Prostate gland (tissue), 2 donors: ENCODE results near the gene FOXP4. TPM values are rescaled to one million over a fixed set of nuclear protein-coding genes. Genes with fewer than 3 reads are reported as not detected.

Experiments
- DNase-seq: peaks from one replicate; pipeline ENCODE4 v3.0.0-alpha.2; 2019; ENCODE audit warnings: low spot score
- H3K27ac ChIP-seq, 2 donors: fragments of 200-600 bp; sonication (generic); 2 replicates each; pipeline ENCODE4 v1.5.1; 2017 to 2019
- H3K27me3 ChIP-seq: fragments of 200-600 bp; sonication (generic); replicated peaks from 2 replicates; pipeline ENCODE4 v1.5.1; 2019; ENCODE audit not compliant: insufficient read depth
- H3K36me3 ChIP-seq, 2 donors: fragments of 200-600 bp; sonication (generic); 1 replicate in 1 of 2; 2 replicates in 1 of 2; pipeline versions ENCODE4 v1.5.1 to v1.8.1; 2017 to 2019
- H3K4me1 ChIP-seq: fragments of 200-600 bp; sonication (generic); replicated peaks from 2 replicates; pipeline ENCODE4 v1.5.1; 2019
- H3K4me3 ChIP-seq, 2 donors: fragments of 200-600 bp; sonication (generic); 2 replicates each; pipeline ENCODE4 v1.5.1; 2017 to 2019
- H3K9me3 ChIP-seq: fragments of 200-600 bp; sonication (generic); 2 replicates; pipeline ENCODE4 v1.5.1; 2017
- POLR2A ChIP-seq: fragments of 450-650 bp; IDR thresholded peaks from one replicate; pipeline ENCODE4 v1.6.1; 2016; ENCODE audit warnings: antibody characterized with exemption, mild to moderate bottlenecking
- POLR2AphosphoS5 ChIP-seq: sonication (generic); formaldehyde crosslinking; IDR thresholded peaks from one replicate; pipeline ENCODE4 v1.6.1; 2017; ENCODE audit warnings: antibody characterized with exemption
- WGBS: methylation state at CpG from one replicate; pipeline ENCODE4 v1.1.5; 2018; 5-methylcytosine and 5-hydroxymethylcytosine counted together
- intact Hi-C: fragments of 100-400 bp; cut with DNase I; formaldehyde crosslinking; loops from one replicate; pipeline ENCODE4 v1.14.2; 2022
- total RNA-seq, 2 donors: library from RNA; depleted of rRNA; stranded (reverse); fragments of >200 nt; gene quantifications; one replicate each; pipeline ENCODE4 v1.1.0, GENCODE V29; 2016
- TF ChIP-seq, protein P1 (sequence below), 4 experiments: fragments of 200-600 bp in 2 of 4; fragments of 450-650 bp in 2 of 4; sonication (generic) in 2 of 4; IDR thresholded peaks; 1 replicate in 3 of 4; 2 replicates in 1 of 4; pipeline ENCODE4 v1.5.1; 2016 to 2019; ENCODE audit warnings: antibody characterized with exemption in 4 of 4, mild to moderate bottlenecking in 2 of 4, moderate library complexity in 2 of 4

FOXP4 gene
- total RNA-seq, 2 donors from 2014 or later = 24.8 to 53.5 TPM

DNA sequence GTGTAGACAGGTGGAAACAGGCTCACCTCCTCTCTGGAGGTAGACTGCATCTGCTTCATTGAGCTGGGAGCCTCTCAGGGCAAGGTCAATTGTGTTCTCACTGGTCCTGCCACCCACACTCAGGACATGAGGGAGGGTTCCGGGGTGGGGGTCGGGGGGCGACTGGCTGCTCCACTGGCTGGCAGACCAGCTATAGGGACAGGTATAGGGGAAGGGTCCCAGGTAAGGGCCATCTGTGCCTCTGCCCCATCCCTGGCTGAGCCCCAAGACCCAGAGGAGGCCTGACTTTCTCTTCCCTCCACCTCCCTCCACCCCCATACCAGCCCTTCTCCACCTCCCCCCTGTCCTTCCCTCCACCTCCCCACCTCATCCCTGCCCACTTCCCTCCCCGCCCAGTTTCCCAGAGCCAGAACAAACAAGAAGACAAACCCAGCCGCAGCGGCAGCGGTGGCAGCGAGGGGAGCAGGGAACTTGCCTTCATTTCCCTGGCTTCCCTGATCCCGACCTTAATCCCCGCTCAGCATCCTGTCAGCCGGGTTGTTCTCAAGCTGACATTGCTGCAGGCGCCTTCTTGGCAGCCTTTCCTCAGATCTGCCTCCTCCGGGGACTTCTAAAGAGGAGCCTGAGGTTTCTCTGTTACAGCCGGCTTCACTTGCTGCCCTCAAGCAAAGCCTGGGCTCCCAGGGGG, 18.3 kb upstream of the FOXP4 start:
- no peak for DNase-seq
- TF ChIP-seq POLR2AphosphoS5 (no peak), POLR2A (no peak)
- TF ChIP-seq, protein P1, sequence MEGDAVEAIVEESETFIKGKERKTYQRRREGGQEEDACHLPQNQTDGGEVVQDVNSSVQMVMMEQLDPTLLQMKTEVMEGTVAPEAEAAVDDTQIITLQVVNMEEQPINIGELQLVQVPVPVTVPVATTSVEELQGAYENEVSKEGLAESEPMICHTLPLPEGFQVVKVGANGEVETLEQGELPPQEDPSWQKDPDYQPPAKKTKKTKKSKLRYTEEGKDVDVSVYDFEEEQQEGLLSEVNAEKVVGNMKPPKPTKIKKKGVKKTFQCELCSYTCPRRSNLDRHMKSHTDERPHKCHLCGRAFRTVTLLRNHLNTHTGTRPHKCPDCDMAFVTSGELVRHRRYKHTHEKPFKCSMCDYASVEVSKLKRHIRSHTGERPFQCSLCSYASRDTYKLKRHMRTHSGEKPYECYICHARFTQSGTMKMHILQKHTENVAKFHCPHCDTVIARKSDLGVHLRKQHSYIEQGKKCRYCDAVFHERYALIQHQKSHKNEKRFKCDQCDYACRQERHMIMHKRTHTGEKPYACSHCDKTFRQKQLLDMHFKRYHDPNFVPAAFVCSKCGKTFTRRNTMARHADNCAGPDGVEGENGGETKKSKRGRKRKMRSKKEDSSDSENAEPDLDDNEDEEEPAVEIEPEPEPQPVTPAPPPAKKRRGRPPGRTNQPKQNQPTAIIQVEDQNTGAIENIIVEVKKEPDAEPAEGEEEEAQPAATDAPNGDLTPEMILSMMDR (IDR thresholded peaks at IDR 0.05) = no peak
- no peak overlapping the region for H3K4me3 ChIP-seq

DNA sequence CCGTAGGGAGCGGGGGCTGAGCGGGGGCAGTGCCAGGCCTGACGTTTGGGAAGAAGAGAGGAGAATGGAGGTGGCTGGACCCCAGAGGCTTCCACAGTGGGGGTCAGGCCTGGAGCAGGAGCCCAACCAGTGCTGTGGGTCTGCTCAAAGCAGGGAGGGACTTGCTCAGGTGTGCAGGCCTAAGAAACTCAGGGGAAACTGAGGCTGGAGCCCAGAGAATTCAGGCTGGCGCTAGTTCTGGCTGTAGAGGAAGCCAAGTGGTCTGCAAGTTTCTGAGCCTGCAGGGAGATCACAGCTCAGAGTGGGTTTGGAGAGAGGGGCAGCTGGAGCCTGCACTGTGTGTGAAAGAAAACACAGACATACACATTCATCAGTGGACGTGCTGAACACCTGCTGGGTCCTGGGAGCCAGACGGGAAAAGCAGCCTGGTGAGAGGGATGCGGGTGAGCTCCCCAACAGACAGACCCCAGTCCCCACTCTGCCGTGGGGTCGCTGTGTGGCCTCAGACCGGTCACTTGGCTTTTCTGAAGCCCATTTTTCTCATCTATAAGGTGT, 17.7 kb upstream of the FOXP4 start:
- WGBS = 62% methylated on average over 11 of the region's 11 CpGs

More for the DNA sequence above, 18.3 kb upstream of the FOXP4 start:
- H3K27me3 ChIP-seq = no peaks in the 10 kb centered on the region
- WGBS = 23% methylated on average over 14 of the region's 14 CpGs
- intact Hi-C loops = no loop called here
- no peak overlapping the region for H3K27ac ChIP-seq
- H3K36me3 ChIP-seq = no peaks in the 10 kb centered on the region
- no peaks in the 10 kb centered on the region for H3K9me3 ChIP-seq
- peaks cover 9% of the 10 kb centered on the region for H3K4me1 ChIP-seq

DNA sequence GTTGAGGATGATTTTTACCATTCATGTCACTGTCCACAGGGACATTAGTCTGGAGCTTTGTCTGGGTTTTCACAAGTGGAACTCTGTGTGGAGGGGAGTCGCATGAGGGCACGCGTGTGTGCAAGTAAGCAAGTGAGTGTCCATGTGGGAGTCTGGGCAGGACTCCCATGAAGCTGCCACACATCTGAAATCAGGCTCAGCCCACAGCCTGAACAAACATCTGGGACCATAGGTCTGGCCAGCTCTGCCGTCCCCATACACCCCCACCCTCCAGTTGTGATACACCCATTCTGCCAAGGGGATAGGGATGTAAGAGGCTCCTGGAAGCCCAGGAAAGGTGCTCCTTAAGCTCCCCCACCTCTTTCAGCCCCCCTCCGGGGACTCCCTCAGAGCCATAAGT, 17.1 kb upstream of the FOXP4 start:
- DNase-seq = no peak
- H3K9me3 ChIP-seq = no peaks in the 10 kb centered on the region
- no peak overlapping the region for H3K4me3 ChIP-seq
- TF ChIP-seq POLR2AphosphoS5 = no peak
- no peak for TF ChIP-seq POLR2A
- TF ChIP-seq, protein P1 (IDR thresholded peaks at IDR 0.05) = no peak
- no peak overlapping the region for H3K27ac ChIP-seq
- WGBS = 92% methylated on average over 5 of the region's 5 CpGs
- H3K27me3 ChIP-seq = no peaks in the 10 kb centered on the region
- no peaks in the 10 kb centered on the region for H3K36me3 ChIP-seq
- intact Hi-C loops = no loop called here
- peaks cover 9% of the 10 kb centered on the region for H3K4me1 ChIP-seq

More for the DNA sequence above, 17.7 kb upstream of the FOXP4 start:
- Histone ChIP-seq H3K9me3 (no peaks in the 10 kb centered on the region), H3K27me3 (no peaks in the 10 kb centered on the region), H3K27ac (no peak overlapping the region), H3K4me3 (no peak overlapping the region), H3K36me3 (no peaks in the 10 kb centered on the region), H3K4me1 (peaks cover 9% of the 10 kb centered on the region)
- no peak for TF ChIP-seq POLR2A
- intact Hi-C loops = no loop called here
- no peak for DNase-seq

DNA sequence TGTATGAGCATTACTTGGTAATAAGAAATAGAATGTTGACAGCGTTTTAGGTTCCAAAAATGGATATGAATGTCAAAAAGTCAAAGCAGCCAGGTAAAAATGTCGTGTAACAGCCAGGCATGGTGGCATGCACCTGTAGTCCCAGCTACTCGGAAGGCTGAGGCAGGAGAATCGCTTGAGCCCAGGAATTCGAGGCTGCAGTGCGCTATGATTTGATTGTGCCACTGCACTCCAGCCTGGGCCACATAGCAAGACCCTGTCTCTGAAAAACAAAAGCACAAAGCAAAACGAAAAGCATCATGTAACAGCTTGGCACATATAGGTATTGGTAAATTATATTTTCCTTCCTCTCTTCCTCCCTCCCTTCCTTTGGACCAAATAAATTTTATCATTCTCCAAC, 16.2 kb upstream of the FOXP4 start:
- Histone ChIP-seq H3K9me3 (no peaks in the 10 kb centered on the region), H3K4me1 (peaks cover 9% of the 10 kb centered on the region), H3K36me3 (no peaks in the 10 kb centered on the region), H3K4me3 (no peak overlapping the region), H3K27me3 (no peaks in the 10 kb centered on the region), H3K27ac (no peak overlapping the region)
- TF ChIP-seq, protein P1 (IDR thresholded peaks at IDR 0.05) = no peak
- no peak for TF ChIP-seq POLR2AphosphoS5
- no peak for TF ChIP-seq POLR2A
- WGBS = 85% methylated on average over 7 of the region's 7 CpGs
- intact Hi-C loops = no loop called here
- DNase-seq = no peak

DNA sequence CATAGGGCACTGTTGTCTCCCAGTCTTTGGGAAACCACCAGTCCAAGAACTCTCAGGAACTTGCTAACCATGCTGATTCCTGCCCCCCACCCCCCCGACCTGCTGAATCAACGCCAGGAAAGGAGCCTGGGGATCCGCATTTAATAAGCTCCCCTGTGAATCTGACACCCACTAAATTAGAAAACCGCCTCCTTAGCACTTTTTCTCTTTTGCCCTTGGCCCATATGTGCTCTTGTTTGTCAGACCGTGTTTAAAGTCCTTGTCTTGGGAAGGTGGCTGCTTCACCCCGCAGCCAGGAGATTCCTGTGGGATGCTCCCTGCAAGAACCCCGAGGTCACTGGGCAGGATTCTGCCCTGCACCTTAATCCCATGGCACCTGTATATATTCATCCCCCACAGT, 15.7 kb upstream of the FOXP4 start:
- 90% methylated on average over 7 of the region's 7 CpGs for WGBS
- no peaks in the 10 kb centered on the region for H3K9me3 ChIP-seq
- H3K4me3 ChIP-seq = no peak overlapping the region
- intact Hi-C loops = no loop called here
- H3K27ac ChIP-seq = no peak overlapping the region
- no peaks in the 10 kb centered on the region for H3K27me3 ChIP-seq
- peaks cover 9% of the 10 kb centered on the region for H3K4me1 ChIP-seq
- no peaks in the 10 kb centered on the region for H3K36me3 ChIP-seq
- TF ChIP-seq, protein P1 (IDR thresholded peaks at IDR 0.05) = no peak
- TF ChIP-seq POLR2AphosphoS5 (no peak), POLR2A (no peak)
- DNase-seq = no peak
